OCI-LY1 (cell line): ENCODE data around the gene ARID5A.

Experiments
- H2AFZ ChIP-seq: fragments of 200-600 bp; sonication (generic), shearing (Covaris generic); 2 replicates; pipeline ENCODE4 v1.6.0; 2014; ENCODE audit warnings: antibody characterized with exemption, mild to moderate bottlenecking, low read length
- H3F3A ChIP-seq: fragments of 200-600 bp; sonication (generic), shearing (Covaris generic); 2 replicates; pipeline ENCODE4 v1.6.0; 2014; ENCODE audit warnings: mild to moderate bottlenecking, antibody characterized with exemption, low read length, moderate library complexity; ENCODE audit not compliant: insufficient read depth
- H3K27ac ChIP-seq: fragments of 200-600 bp; sonication (generic); 2 replicates; pipeline ENCODE4 v1.5.1; 2014; ENCODE audit warnings: low read length, mixed run types, mild to moderate bottlenecking, low read depth; ENCODE audit not compliant: poor library complexity, severe bottlenecking
- H3K27me3 ChIP-seq: fragments of 200-600 bp; sonication (generic); 2 replicates; pipeline ENCODE4 v1.6.0; 2014; ENCODE audit warnings: antibody characterized with exemption, mild to moderate bottlenecking, low read length, moderate library complexity; ENCODE audit not compliant: insufficient read depth
- H3K36me3 ChIP-seq: fragments of 200-600 bp; sonication (generic); 2 replicates; pipeline ENCODE4 v1.6.1; 2014; ENCODE audit warnings: mild to moderate bottlenecking, antibody characterized with exemption, low read length, moderate library complexity, mixed read lengths; ENCODE audit not compliant: insufficient read depth
- H3K4me1 ChIP-seq: fragments of 200-600 bp; sonication (generic); 2 replicates; pipeline ENCODE4 v1.5.1; 2014; ENCODE audit warnings: mild to moderate bottlenecking, low read length, moderate library complexity; ENCODE audit not compliant: insufficient read depth, severe bottlenecking
- H3K4me2 ChIP-seq: fragments of 200-600 bp; sonication (generic), shearing (Covaris generic); 2 replicates; pipeline ENCODE4 v1.6.1; 2014; ENCODE audit warnings: low read length
- H3K4me3 ChIP-seq: fragments of 200-600 bp; sonication (generic); 2 replicates; pipeline ENCODE4 v1.5.1; 2014; ENCODE audit warnings: low read length, low read depth, mild to moderate bottlenecking, mixed read lengths; ENCODE audit not compliant: poor library complexity, severe bottlenecking
- H3K79me2 ChIP-seq: fragments of 200-600 bp; shearing (Covaris generic); 2 replicates; pipeline ENCODE4 v1.6.1; 2016; ENCODE audit warnings: mixed run types, low read length, mixed read lengths; ENCODE audit not compliant: insufficient read depth
- H3K9ac ChIP-seq: fragments of 200-600 bp; sonication (generic), shearing (Covaris generic); 2 replicates; pipeline ENCODE4 v1.6.1; 2014; ENCODE audit warnings: mild to moderate bottlenecking, low read length, mixed read lengths
- H3K9me2 ChIP-seq: fragments of 200-600 bp; sonication (generic), shearing (Covaris generic); 2 replicates; pipeline ENCODE4 v1.6.1; 2014; ENCODE audit warnings: low read depth, mild to moderate bottlenecking, low read length, mixed read lengths
- H3K9me3 ChIP-seq: fragments of 200-600 bp; shearing (Covaris generic); 2 replicates; pipeline ENCODE4 v1.6.1; 2014; ENCODE audit warnings: low read length, mixed read lengths
- H4K20me1 ChIP-seq: fragments of 200-600 bp; sonication (generic), shearing (Covaris generic); 2 replicates; pipeline ENCODE4 v1.6.0; 2016; ENCODE audit warnings: mild to moderate bottlenecking, low read length; ENCODE audit not compliant: insufficient read depth
- EZH2 ChIP-seq: fragments of 200-600 bp; sonication (generic), shearing (Covaris generic); IDR thresholded peaks from 2 replicates; pipeline ENCODE4 v1.8.0; 2017; ENCODE audit warnings: borderline replicate concordance, mixed run types, mild to moderate bottlenecking, antibody characterized with exemption, low read length, moderate library complexity, mixed read lengths
- TF ChIP-seq, protein P1 (sequence below): fragments of 200-600 bp; sonication (generic), shearing (Covaris generic); IDR thresholded peaks from 2 replicates; pipeline ENCODE4 v1.5.1; 2017; ENCODE audit warnings: mild to moderate bottlenecking, antibody characterized with exemption, low read length, moderate library complexity, mixed read lengths

ARID5A gene

DNA sequence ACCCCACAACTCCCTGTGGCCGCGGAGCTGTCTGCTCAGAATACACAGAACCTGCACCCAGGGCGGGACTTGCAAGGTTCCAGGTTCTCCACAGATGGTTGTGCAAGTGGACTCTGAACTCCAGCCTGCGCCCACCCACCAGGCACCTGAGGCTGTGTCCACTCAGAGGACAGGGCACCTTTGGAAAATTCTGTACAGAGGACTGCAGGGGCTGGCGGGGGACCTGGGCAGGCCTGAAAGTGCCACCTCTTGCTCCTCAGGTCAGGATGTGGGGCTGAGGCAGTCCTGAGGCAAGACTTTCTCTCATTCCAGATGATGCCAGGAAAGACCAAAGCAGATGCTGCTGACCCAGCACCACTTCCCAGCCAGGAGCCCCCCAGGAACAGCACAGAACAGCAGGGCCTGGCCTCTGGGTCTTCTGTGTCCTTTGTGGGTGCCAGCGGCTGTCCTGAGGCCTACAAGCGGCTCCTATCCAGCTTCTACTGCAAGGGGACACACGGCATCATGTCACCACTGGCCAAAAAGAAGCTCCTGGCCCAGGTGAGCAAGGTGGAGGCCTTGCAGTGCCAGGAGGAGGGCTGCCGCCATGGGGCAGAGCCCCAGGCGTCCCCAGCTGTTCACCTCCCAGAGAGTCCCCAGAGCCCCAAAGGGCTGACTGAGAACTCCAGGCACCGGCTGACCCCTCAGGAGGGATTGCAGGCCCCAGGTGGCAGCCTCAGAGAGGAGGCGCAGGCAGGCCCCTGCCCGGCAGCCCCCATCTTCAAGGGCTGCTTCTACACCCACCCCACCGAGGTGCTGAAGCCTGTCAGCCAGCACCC lies 14.4 kb downstream of the ARID5A start:
- Histone ChIP-seq H3K27me3 (no peaks in the 10 kb centered on the region), H3K27ac (no peak overlapping the region), H2AFZ (no peak overlapping the region), H3K9me3 (no peaks in the 10 kb centered on the region), H3K4me3 (no peak overlapping the region), H3K9me2 (no peaks in the 10 kb centered on the region), H3K79me2 (no peaks in the 10 kb centered on the region), H4K20me1 (no peaks in the 10 kb centered on the region), H3K36me3 (no peaks in the 10 kb centered on the region), H3K4me2 (no peak overlapping the region), H3F3A (no peaks in the 10 kb centered on the region), H3K4me1 (no peaks in the 10 kb centered on the region), H3K9ac (no peak overlapping the region)
- TF ChIP-seq EZH2 = no peak
- TF ChIP-seq, protein P1, sequence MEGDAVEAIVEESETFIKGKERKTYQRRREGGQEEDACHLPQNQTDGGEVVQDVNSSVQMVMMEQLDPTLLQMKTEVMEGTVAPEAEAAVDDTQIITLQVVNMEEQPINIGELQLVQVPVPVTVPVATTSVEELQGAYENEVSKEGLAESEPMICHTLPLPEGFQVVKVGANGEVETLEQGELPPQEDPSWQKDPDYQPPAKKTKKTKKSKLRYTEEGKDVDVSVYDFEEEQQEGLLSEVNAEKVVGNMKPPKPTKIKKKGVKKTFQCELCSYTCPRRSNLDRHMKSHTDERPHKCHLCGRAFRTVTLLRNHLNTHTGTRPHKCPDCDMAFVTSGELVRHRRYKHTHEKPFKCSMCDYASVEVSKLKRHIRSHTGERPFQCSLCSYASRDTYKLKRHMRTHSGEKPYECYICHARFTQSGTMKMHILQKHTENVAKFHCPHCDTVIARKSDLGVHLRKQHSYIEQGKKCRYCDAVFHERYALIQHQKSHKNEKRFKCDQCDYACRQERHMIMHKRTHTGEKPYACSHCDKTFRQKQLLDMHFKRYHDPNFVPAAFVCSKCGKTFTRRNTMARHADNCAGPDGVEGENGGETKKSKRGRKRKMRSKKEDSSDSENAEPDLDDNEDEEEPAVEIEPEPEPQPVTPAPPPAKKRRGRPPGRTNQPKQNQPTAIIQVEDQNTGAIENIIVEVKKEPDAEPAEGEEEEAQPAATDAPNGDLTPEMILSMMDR = no peak

DNA sequence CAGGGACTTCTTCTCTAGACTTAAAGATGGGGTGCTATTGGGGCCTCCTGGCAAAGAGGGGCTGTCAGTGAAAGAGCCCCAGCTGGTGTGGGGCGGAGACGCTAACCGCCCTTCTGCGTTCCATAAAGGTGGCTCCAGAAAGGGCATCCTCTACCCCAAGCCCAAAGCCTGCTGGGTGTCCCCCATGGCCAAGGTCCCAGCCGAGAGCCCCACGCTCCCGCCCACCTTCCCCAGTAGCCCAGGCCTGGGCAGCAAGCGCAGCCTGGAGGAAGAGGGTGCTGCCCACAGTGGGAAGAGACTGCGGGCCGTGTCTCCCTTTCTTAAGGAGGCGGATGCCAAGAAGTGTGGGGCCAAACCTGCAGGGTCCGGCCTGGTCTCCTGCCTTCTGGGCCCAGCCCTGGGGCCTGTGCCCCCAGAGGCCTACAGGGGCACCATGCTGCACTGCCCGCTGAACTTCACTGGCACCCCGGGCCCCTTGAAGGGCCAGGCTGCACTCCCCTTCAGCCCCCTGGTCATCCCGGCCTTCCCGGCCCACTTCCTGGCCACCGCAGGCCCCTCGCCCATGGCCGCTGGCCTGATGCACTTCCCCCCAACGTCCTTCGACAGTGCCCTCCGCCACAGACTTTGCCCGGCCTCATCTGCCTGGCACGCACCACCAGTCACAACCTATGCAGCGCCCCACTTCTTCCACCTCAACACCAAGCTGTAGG lies 15.2 kb downstream of the ARID5A start:
- TF ChIP-seq, protein P1 = no peak
- TF ChIP-seq EZH2 = no peak
- Histone ChIP-seq H3K9me3 (no peaks in the 10 kb centered on the region), H2AFZ (no peak overlapping the region), H3K4me3 (no peak overlapping the region), H4K20me1 (no peaks in the 10 kb centered on the region), H3F3A (no peaks in the 10 kb centered on the region), H3K9ac (no peak overlapping the region), H3K27ac (no peak overlapping the region), H3K9me2 (no peaks in the 10 kb centered on the region), H3K4me2 (no peak overlapping the region), H3K79me2 (no peaks in the 10 kb centered on the region), H3K36me3 (no peaks in the 10 kb centered on the region), H3K4me1 (no peaks in the 10 kb centered on the region), H3K27me3 (no peaks in the 10 kb centered on the region)

DNA sequence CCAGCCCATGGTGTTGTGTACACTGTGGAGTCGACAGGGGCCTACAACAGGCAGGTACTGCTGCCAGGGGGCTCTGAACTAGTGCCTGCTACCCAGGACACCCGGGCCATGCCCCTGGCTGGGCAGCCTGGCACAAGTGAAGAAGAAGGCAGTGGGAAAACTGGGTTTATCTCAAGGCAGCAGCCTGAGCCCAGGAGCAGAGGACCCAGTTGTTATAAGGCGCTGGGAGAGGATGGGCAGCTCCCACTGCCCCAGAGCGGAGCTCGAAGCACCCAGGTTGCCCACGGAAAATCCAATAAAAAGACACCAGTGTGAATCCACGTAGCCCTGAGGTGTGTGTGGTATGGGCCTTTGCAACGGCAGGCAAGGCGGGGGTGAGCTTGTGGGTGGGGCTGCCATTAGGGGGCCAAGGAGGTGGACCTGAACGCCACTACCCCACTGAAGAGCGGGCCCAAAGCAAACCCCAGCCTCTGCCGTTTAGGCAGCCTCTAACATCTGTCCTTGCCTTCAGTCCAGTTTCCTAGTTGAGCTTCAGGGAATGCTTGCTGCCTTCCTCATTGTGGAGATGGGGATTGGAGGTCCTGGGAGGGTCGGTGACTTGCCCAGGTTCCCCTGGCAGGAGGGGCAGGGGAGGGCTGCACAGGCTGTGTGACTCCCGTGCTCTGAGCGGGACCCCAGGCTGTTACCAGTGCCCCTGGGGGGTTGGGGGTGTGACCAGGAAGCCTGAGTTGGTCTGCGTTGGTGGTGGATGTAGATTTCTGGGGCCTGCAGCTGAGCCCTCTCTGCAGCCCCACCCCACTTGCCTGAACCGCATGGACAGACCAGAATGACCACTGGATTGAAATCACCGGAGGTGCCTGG lies 16.0 kb downstream of the ARID5A start:
- H3K9ac ChIP-seq = no peak overlapping the region

More for the DNA sequence above, 16.0 kb downstream of the ARID5A start:
- H3K79me2 ChIP-seq = no peaks in the 10 kb centered on the region
- no peak overlapping the region for H3K27ac ChIP-seq
- no peaks in the 10 kb centered on the region for H3K36me3 ChIP-seq
- H3K4me1 ChIP-seq = no peaks in the 10 kb centered on the region
- TF ChIP-seq, protein P1 = no peak
- TF ChIP-seq EZH2 = no peak
- no peaks in the 10 kb centered on the region for H3K27me3 ChIP-seq
- no peak overlapping the region for H2AFZ ChIP-seq
- H3K9me2 ChIP-seq = no peaks in the 10 kb centered on the region
- H4K20me1 ChIP-seq = no peaks in the 10 kb centered on the region
- no peaks in the 10 kb centered on the region for H3F3A ChIP-seq
- H3K4me3 ChIP-seq = no peak overlapping the region
- no peaks in the 10 kb centered on the region for H3K9me3 ChIP-seq
- no peak overlapping the region for H3K4me2 ChIP-seq
